Common myeloid progenitor, CD34-positive (primary cell): ENCODE data around the gene SLC12A4. TPM values are rescaled to one million over a fixed set of nuclear protein-coding genes. Genes with fewer than 3 reads are reported as not detected.
"Not testable (repeated sequence)": the region's sequence is repeated elsewhere in the genome, so short reads cannot be mapped to it uniquely, and the experiment has no call there.

Source experiments
- CTCF ChIA-PET: fragments of 350-600 bp; sonication (Branson Sonifier 250); formaldehyde crosslinking; loops from one replicate; lab custom pipeline; 2021; ENCODE audit warnings: antibody characterized with exemption; lab: Charles Lee
- POLR2A ChIA-PET: fragments of 350-600 bp; sonication (Branson Sonifier 250); formaldehyde crosslinking; loops from one replicate; lab custom pipeline; 2021; ENCODE audit warnings: antibody characterized with exemption; lab: Charles Lee
- DNase-seq, 3 donors: peaks; one replicate each; pipeline versions ENCODE4 v3.0.0 to v3.0.0-alpha.2; 2013
- H3K27ac ChIP-seq, 2 experiments: 1 replicate in 1 of 2; 2 replicates in 1 of 2; pipeline ENCODE4 v1.7.0; 2013; ENCODE audit warnings: inconsistent platforms in 2 of 2, low read length in 2 of 2, mild to moderate bottlenecking in 2 of 2, low read depth in 1 of 2, moderate library complexity in 1 of 2; ENCODE audit not compliant: severe bottlenecking in 2 of 2, insufficient read depth in 1 of 2, poor library complexity in 1 of 2
- H3K27me3 ChIP-seq, 5 experiments: replicated peaks in 2 of 5; 1 replicate in 3 of 5; 2 replicates in 2 of 5; pipeline versions ENCODE4 v1.6.1 to v1.7.0; 2013; ENCODE audit warnings: low read length in 4 of 5, mild to moderate bottlenecking in 2 of 5, moderate library complexity in 2 of 5, inconsistent platforms in 1 of 5; ENCODE audit not compliant: insufficient read depth in 5 of 5, control insufficient read depth in 4 of 5
- H3K36me3 ChIP-seq, 4 experiments: 1 replicate in 2 of 4; 2 replicates in 2 of 4; pipeline versions ENCODE4 v1.6.1 to v1.7.0; 2013; ENCODE audit warnings: low read length in 3 of 4, control low read depth in 1 of 4, mild to moderate bottlenecking in 1 of 4; ENCODE audit not compliant: control insufficient read depth in 4 of 4, insufficient read depth in 4 of 4
- H3K4me1 ChIP-seq, 4 experiments: 1 replicate in 3 of 4; 2 replicates in 1 of 4; pipeline versions ENCODE4 v1.6.1 to v1.7.1; 2013; ENCODE audit warnings: low read length in 3 of 4, mild to moderate bottlenecking in 3 of 4, control low read depth in 1 of 4, inconsistent platforms in 1 of 4, moderate library complexity in 1 of 4; ENCODE audit not compliant: control insufficient read depth in 4 of 4, insufficient read depth in 4 of 4; ENCODE audit errors: control extremely low read depth in 1 of 4
- H3K4me3 ChIP-seq, 7 experiments: 1 replicate in 4 of 7; 2 replicates in 3 of 7; pipeline versions ENCODE4 v1.5.1 to v1.7.0; 2013; ENCODE audit warnings: mild to moderate bottlenecking in 7 of 7, low read length in 6 of 7, moderate library complexity in 6 of 7, inconsistent platforms in 2 of 7, low read depth in 2 of 7, control low read depth in 1 of 7; ENCODE audit not compliant: insufficient read depth in 4 of 7, control insufficient read depth in 1 of 7; ENCODE audit errors: extremely low read depth in 1 of 7
- H3K9me3 ChIP-seq, 5 experiments: 1 replicate in 4 of 5; 2 replicates in 1 of 5; pipeline versions ENCODE4 v1.6.1 to v1.7.1; 2013; ENCODE audit warnings: low read length in 4 of 5, mild to moderate bottlenecking in 2 of 5, inconsistent platforms in 1 of 5, low read depth in 1 of 5, moderate library complexity in 1 of 5; ENCODE audit not compliant: control insufficient read depth in 4 of 5, insufficient read depth in 2 of 5; ENCODE audit errors: control extremely low read depth in 1 of 5
- WGBS: methylation state at CpG from one replicate; pipeline ENCODE4 v1.1.5; 2013; ENCODE audit not compliant: insufficient coverage; 5-methylcytosine and 5-hydroxymethylcytosine counted together
- polyA plus RNA-seq: library from polyadenylated mRNA; unstranded; fragments of 120-200 nt; gene quantifications from one replicate; pipeline ENCODE4 v1.2.1, GENCODE V29; 2013

SLC12A4 gene
- polyA plus RNA-seq: 15.3 TPM

GRCh38 chr16:67968400-67969253 lies at the start of gene SLC12A4:
TSS of gene SLC12A4 (minus strand) at chr16:67968637. CDS start at chr16:67968553, 84 bp downstream.
- peak within 1 kb of the TSS in 1 of 2 experiments; percentile 68 for H3K27ac ChIP-seq
- H3K4me3 ChIP-seq: peak within 1 kb of the TSS; percentile 60 to 89 (median 82)
- H3K9me3 ChIP-seq: no peaks in the 10 kb centered on the region
- WGBS: under 1% methylated on average over 73 of the region's 78 CpGs
- H3K36me3 ChIP-seq: no peaks in the 10 kb centered on the region
- ChIA-PET POLR2A (interaction anchor here (1.0 to 2.1 kb wide), 4 partner anchors 13 to 100 kb away, joined by 3 to 12 read pairs (median 6); partner anchors contain the start of genes DPEP3 and PSMB10), CTCF (interaction anchor here (0.9 to 7.6 kb wide), 4 partner anchors 16 to 34 kb away, joined by 3 to 69 read pairs (median 3); partner anchors contain the start of gene DPEP3)
- peak; percentile 68 to 90 (median 89) for DNase-seq
- no peaks in the 10 kb centered on the region for H3K27me3 ChIP-seq
- peaks cover 0 to 30% (median 20%) of the 10 kb centered on the region in 4 experiments for H3K4me1 ChIP-seq

- Histone ChIP-seq H3K36me3 (no peaks in the 10 kb centered on the region), H3K4me3 (no peak within 1 kb of the TSS), H3K4me1 (peaks cover 9 to 22% (median 18%) of the 10 kb centered on the region in 4 experiments), H3K27ac (no peak within 1 kb of the TSS), H3K9me3 (no peaks in the 10 kb centered on the region), H3K27me3 (no peaks in the 10 kb centered on the region)
- DNase-seq: no peak
- ChIA-PET POLR2A (no interaction called here), CTCF (interaction anchor here (1.0 to 3.6 kb wide), 7 partner anchors 9 to 50 kb away, joined by 3 to 14 read pairs (median 5); no protein-coding TSS in a partner anchor)
- WGBS: 94% methylated on average over 5 of the region's 5 CpGs
These were observed 47.2 kb upstream of the SLC12A4 start, which contains the start of gene DPEP2NB for GRCh38 chr16:68015681-68016080. TSS of gene DPEP2NB (minus strand) at chr16:68015911. CDS start at chr16:68015770, 141 bp downstream.

GRCh38 chr16:68013440-68013839 lies 45.0 kb upstream of the SLC12A4 start:
- no CpG with 5 or more reads among the region's 1 CpG for WGBS
- Histone ChIP-seq H3K27me3 (no peaks in the 10 kb centered on the region), H3K4me1 (peaks cover 9 to 22% (median 18%) of the 10 kb centered on the region in 4 experiments), H3K9me3 (no peaks in the 10 kb centered on the region), H3K36me3 (no peaks in the 10 kb centered on the region), H3K4me3 (peak overlapping the region in 4 of 7 experiments; percentile 0 to 49 (median 38)), H3K27ac (no peak overlapping the region)
- POLR2A ChIA-PET: interaction anchor here (1.0 to 1.2 kb wide), 3 partner anchors 9 to 20 kb away, joined by 3 to 6 read pairs (median 6); partner anchors contain the start of genes DDX28, DPEP2 and DUS2
- peak in 2 of 3 donors; percentile 73 to 78 for DNase-seq
- CTCF ChIA-PET: interaction anchor here (1.1 to 3.6 kb wide), 4 partner anchors 10 to 27 kb away, joined by 3 to 14 read pairs (median 5); no protein-coding TSS in a partner anchor

- WGBS: 100% methylated on average over 2 of the region's 4 CpGs
- H3K4me3 ChIP-seq, POLR2A ChIA-PET, H3K27ac ChIP-seq, H3K36me3 ChIP-seq, H3K9me3 ChIP-seq, H3K27me3 ChIP-seq, DNase-seq: not testable (repeated sequence)
- CTCF ChIA-PET: interaction anchor here (1.0 kb wide), 1 partner anchor 10 kb away, joined by 4 read pairs; no protein-coding TSS in a partner anchor
- H3K4me1 ChIP-seq: peaks cover 9 to 40% (median 32%) of the 10 kb centered on the region in 4 experiments
These were observed 41.4 kb upstream of the SLC12A4 start for GRCh38 chr16:68009872-68010271.

- CTCF ChIA-PET: interaction anchor here (1.0 kb wide), 2 partner anchors 17 to 28 kb away, joined by 3 read pairs; partner anchors contain the start of gene DPEP3
- H3K4me3 ChIP-seq: no peak overlapping the region
- no peak for DNase-seq
- no peak overlapping the region for H3K27ac ChIP-seq
- WGBS: 96% methylated on average over 8 of the region's 9 CpGs
- H3K4me1 ChIP-seq: peaks cover 9 to 41% (median 31%) of the 10 kb centered on the region in 4 experiments
- no peaks in the 10 kb centered on the region for H3K36me3 ChIP-seq
- no peaks in the 10 kb centered on the region for H3K27me3 ChIP-seq
- POLR2A ChIA-PET: no interaction called here
- no peaks in the 10 kb centered on the region for H3K9me3 ChIP-seq
These were observed 40.8 kb upstream of the SLC12A4 start for GRCh38 chr16:68009157-68009735.

- peak; percentile 50 to 85 (median 82) for DNase-seq
- peak overlapping the region in 1 of 7 experiments; percentile 19 for H3K4me3 ChIP-seq
- peaks cover 0 to 23% (median 17%) of the 10 kb centered on the region in 4 experiments for H3K4me1 ChIP-seq
- ChIA-PET POLR2A (interaction anchor here (0.6 to 1.2 kb wide), 5 partner anchors 12 to 971 kb away, joined by 3 to 7 read pairs (median 3); partner anchors contain the start of genes DDX28 and DUS2), CTCF (interaction anchor here (1.1 to 2.4 kb wide), 8 partner anchors 11 to 64 kb away, joined by 3 to 8 read pairs (median 5); no protein-coding TSS in a partner anchor)
- H3K27ac ChIP-seq: peak overlapping the region in 1 of 2 experiments; percentile 69
- H3K36me3 ChIP-seq: no peaks in the 10 kb centered on the region
- no peaks in the 10 kb centered on the region for H3K9me3 ChIP-seq
- H3K27me3 ChIP-seq: no peaks in the 10 kb centered on the region
- WGBS: 13% methylated on average over 4 of the region's 6 CpGs
These were observed 37.4 kb upstream of the SLC12A4 start for GRCh38 chr16:68005786-68006286.
